ENCODE measurements around the gene DAB1.

The DAB1 gene

DNA sequence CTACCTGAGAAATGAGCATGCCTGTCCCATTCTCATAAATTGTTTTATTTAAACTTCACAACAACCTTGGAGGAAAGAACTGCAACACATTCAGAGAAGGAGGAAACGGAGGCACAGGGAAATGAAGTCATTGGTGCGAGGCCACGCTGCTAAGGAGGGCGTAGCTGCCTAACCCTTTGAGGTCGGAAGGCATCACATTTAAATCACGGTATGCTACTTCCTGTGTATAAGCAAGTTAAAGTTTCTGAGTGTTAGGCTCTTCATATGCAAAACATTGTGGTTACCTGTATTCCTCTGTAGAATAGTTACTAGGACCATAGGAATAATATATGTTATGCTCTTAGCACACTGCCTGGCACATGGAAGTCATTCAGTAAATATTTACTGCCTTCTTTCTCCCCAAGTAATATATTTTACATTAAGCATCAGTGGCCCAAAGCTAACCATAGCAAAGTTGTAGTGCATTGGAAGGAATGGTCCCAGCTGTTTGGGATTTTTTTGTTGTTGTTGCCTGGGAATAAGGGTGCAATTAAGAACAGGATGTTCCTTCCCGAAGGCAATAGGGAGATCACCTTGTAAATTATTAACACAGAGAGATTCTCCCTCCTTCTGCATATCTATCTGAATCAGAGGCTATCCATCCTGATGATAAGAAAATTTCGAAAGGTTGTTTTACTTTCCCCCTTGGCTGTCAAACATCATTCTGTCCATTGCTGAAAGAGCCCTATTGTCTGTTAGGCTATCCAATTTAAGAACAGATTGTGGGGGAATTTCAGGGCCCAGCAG is 265.8 kb downstream of the DAB1 start:
- DNase-seq, result no peak

DNA sequence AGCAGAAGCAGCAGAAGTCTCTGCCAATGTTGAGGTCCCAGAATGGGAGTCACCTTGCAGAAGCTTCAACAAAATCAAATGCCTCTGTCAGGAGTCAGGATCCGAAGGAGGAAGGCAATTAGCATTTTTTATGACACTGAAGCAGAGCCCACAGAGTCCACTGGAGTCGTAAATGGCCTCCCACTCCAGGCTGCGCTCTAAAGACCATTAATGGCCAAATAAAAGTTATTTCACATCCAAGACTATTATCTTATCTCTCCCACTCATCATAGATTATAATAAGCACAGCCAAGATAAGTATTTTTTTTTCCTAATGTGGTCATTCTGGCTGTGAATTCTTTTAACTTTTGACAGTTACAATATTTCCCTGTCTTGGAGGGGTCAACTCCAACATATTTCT is 267.0 kb downstream of the DAB1 start:
- no peak for DNase-seq

- no peak for DNase-seq
These were observed 277.8 kb downstream of the DAB1 start for GRCh38 chr1:57146100-57146499.

GRCh38 chr1:57142999-57143398 is 280.9 kb downstream of the DAB1 start:
- no peak for DNase-seq

DNA sequence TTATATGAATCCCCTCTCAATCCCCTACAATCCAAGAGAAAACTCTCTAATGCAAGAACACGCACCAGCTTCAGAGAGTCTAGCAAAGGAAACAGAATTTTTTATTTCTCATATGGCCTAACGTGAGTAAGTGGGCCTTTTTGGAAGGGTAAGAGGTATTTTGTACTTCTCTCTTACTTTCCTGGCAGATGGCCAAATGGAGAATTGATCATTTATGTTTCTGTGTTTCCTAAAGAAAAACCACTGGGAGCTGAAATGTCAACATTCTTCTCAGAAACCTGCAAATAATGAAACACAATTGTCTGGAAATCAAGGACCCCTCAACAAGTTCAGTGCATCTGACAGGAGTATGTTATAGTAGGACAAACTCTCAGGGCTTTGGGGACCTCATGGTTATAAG is 281.7 kb downstream of the DAB1 start:
- DNase-seq, result no peak

GRCh38 chr1:57138432-57139078 is 285.3 kb downstream of the DAB1 start:
- no peak for DNase-seq

GRCh38 chr1:57137980-57138379 is 285.9 kb downstream of the DAB1 start:
- no peak for DNase-seq

DNA sequence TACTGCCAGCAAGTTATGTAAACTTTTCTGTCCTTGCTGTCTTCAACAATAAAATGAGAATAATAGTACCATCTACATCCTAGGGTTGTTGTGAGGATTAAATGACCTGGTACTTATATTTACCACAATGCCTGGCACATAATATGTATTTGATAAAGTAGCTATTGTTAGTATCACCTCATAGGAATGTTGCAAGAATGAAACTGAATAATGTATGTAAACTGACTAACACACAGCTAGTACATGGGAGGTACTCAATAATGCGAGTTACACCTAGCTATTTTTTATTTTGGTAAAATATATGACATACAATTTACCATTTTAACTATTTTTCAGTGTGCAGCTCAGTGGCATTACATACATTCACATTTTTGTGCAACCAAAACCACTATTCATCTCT is 289.1 kb downstream of the DAB1 start:
- no peak for DNase-seq

DNA sequence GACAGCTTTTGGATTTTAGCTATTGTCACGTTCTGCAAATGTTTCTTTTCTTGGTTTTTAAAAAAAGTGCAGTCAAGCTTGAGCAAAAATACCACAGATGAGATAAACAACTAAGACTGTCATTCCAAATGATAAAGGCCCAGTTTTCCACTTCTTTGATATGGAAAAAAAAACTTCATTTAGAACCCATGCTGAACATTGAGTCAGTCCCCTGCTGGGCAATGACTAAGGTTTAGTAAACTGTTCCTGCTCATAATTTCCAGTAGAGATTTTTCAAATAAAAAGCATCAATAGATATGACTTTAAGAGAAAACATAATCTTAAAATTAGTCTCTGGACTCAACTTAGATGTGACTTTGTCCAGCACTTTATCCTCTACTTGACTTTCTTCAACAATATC is 290.2 kb downstream of the DAB1 start:
- no peak for DNase-seq

GRCh38 chr1:57132993-57133622 is 290.8 kb downstream of the DAB1 start:
- no peak for DNase-seq

DNA sequence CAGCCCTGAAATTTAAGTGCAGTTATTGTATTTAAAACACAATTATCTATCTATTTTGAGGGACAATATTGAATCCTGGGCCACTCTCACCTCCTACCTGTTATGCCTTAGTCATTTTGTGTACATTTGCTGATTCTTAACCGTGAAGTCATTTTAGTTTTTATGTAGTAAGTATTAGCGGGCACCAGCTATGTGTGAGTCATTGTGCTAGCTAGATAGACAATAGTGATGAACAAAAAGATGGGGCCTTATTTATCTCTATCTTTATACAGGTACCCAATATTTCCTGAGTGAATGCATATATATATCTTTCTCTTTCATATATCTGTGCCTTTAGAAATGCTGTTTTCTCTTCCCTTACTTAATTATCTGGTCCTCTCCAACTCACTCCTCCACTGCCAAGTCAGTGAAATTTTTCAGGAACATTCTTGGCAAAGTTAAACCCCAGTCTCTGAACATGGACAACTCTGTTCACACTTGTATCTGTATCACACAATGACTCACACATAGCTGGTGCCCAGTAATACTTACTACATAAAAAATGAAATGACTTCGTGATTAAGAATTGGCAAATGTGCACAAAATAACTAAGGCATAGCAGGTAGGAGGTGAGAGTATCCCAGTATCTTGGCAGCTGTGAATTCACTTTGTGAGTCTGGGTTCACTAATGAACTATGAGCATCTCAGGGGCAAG is 292.0 kb downstream of the DAB1 start:
- no peak for DNase-seq

- no peak for DNase-seq
These were observed 292.6 kb downstream of the DAB1 start for GRCh38 chr1:57131257-57131656.

DNA sequence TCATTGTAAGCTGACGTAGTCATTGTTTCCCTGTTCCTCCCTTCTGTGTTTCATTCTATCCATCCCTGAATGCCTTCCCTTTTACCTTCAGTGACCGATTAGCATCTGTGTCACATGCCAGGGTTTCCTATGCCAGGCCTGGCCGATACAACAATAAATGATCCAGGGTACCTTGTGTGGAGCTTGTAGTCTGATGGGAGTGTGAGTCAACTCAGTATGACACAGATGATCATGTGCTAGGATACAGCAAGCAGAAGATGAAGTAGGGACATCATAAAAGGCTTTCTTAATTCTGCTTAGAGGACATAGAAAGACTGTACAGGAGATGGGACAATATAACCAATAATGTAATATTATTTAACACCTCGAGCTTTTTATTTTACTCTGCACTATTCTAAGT is 294.0 kb downstream of the DAB1 start:
- DNase-seq, result no peak

GRCh38 chr1:57127976-57128375 is 295.9 kb downstream of the DAB1 start:
- DNase-seq, result no peak

DNA sequence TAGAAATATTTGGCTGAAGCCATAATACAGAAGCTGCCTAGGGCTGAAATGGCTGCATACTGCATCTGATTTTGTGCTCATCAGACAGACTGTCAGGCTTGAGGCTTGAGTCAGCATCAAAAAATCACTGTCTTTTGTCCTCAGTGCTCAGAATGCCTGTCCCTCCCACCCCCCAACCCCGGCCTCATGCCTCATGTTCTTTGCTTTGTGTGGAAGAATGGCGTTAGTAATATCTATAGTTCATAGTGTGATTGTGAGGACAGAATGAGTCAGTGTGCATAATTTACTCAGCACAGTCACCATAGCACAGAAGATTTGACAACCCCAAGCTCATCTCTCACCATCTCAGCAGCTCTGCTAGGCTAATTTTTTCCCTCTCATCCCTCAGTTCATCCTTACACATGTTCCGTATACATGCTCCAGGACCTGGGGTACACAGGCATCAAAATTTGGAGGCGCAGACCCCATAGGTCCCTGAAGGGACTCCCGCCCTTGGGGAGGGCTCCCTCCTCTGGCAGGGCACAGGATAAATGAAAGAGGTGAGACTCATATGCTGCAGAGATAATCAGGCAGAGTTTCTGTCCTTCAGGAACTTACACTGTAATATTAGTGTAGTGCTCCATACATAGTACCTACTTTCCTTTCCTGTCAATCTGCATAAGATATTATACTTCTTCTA is 299.0 kb downstream of the DAB1 start:
- no peak for DNase-seq

GRCh38 chr1:57124170-57124569 is 299.7 kb downstream of the DAB1 start:
- no peak for DNase-seq

GRCh38 chr1:57122031-57122430 is 301.8 kb downstream of the DAB1 start:
- no peak for DNase-seq

DNA sequence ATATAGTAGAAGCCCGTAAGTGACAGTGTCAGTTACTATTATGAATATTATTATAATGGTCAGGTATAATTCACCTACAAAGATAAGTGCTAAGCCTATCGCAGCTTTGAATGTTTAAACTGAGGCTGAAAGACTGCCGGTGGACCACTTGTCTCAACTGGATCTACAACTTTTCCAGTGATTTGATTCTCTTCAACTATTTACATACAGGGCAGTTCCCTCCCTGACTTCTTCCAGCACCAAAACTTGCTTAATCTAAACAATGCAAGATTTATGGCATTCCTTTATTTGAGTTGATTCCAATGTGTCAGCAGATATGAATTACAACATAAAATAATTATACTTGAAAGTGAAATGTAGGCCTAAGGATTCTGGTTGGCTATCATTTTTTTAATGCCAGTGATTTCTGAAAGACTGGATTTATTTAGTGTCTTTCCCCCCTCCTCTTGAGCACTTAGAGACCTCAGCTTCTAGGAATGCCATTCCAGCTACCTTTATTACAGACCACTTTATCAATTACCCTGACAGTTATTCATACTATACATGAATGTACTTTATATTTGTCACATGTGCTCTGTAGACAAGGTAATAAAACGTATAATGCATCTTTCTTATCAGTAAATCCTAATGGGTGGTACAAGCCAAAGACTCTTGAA is 304.8 kb downstream of the DAB1 start:
- no peak for DNase-seq

GRCh38 chr1:57117753-57118152 is 306.1 kb downstream of the DAB1 start:
- no peak for DNase-seq

GRCh38 chr1:57116871-57117270 is 307.0 kb downstream of the DAB1 start:
- DNase-seq, result no peak

DNA sequence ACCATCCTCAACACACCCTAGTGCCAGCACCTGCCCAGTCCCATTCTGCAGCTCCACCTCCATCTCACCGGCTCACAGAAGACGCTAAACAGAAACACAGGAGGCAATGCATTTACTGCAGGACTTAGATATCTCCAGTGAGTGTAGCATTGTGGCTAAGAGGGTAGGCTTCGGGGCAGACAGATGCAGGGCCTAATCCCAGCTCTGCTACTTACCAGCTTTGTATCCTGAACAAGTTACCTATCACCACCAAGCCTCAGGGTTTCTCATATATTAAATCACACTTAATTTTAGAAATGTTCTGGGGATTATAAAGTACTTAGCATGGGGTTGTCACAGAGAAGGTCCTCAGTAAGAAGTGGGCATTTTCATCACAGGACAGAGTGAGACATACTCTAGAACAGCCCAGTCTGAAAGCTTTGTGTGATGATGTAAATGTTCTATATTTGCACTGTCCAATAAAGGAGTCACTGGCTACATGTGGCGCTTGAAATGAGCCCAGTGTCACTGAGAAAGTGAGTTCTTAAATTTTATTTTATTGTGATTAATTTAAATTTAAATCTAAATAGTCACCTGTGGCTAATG is 308.7 kb downstream of the DAB1 start:
- DNase-seq, result no peak

GRCh38 chr1:57112148-57112547 is 311.7 kb downstream of the DAB1 start:
- DNase-seq, result no peak
